Measurements from ENCODE around the gene UCHL3. TPM values are rescaled to one million over a fixed set of nuclear protein-coding genes. Genes with fewer than 3 reads are reported as not detected.

The UCHL3 gene
- total and polyA plus RNA-seq, 8 donors, result 13.1 to 21.0 (median 19.2) TPM

DNA sequence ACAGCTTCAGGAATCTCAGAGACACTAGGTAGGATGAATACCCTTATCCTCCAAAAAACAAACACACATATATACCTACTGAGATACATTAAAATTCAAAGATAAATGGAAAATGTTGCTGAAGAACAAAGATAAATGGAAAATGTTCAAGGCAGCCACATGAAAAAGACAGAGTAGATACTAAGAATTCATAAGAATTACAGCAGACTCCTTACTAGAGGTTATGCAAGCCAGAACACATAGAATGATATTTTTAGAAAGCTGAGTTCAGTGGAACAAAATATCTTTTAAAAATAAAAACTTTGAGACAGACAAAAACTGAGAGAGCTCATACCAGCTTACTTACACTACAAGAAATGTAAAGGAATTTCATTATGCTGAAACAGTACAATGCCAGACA lies 35.6 kb downstream of the UCHL3 start:
- FAIRE-seq (no peak), DNase-seq (no peak), ATAC-seq (no peak)
- no peaks in the 10 kb centered on the region for H3K27me3 ChIP-seq
- intact Hi-C loops (cut with DNase I), result no loop called here
- H3K27ac ChIP-seq, result no peak overlapping the region
- H3K4me3 ChIP-seq, result no peak overlapping the region
- H3K36me3 ChIP-seq, result no peaks in the 10 kb centered on the region
- H3K9me3 ChIP-seq, result no peaks in the 10 kb centered on the region
- no peaks in the 10 kb centered on the region for H3K4me1 ChIP-seq
- TF ChIP-seq, protein P1, sequence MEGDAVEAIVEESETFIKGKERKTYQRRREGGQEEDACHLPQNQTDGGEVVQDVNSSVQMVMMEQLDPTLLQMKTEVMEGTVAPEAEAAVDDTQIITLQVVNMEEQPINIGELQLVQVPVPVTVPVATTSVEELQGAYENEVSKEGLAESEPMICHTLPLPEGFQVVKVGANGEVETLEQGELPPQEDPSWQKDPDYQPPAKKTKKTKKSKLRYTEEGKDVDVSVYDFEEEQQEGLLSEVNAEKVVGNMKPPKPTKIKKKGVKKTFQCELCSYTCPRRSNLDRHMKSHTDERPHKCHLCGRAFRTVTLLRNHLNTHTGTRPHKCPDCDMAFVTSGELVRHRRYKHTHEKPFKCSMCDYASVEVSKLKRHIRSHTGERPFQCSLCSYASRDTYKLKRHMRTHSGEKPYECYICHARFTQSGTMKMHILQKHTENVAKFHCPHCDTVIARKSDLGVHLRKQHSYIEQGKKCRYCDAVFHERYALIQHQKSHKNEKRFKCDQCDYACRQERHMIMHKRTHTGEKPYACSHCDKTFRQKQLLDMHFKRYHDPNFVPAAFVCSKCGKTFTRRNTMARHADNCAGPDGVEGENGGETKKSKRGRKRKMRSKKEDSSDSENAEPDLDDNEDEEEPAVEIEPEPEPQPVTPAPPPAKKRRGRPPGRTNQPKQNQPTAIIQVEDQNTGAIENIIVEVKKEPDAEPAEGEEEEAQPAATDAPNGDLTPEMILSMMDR (IDR thresholded peaks at IDR 0.05), result no peak

DNA sequence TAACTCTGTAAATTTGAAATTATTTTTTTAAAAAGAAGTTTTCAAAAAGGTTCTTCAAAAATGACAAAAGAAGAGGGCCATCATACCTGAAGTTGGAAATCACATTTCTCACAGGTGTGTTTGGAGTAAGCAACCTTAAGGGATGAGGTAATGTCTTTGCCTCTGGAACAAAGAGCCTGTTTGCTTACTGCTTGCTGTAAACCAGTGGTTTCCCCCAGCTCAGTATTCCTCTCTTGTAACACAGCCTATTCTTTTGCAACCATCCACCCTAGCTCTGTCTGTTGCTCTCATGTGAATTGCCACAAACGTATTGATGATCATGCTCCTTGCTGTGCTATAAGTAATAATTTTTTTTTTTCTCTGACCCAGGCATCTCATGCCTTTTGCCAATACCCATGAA lies 38.1 kb downstream of the UCHL3 start:
- ATAC-seq (peak in 2 of 4 donors; percentile 53 to 70), DNase-seq (no peak), FAIRE-seq (no peak)
- intact Hi-C loops (cut with DNase I), result no loop called here
- no peaks in the 10 kb centered on the region for H3K27me3 ChIP-seq
- H3K9me3 ChIP-seq, result no peaks in the 10 kb centered on the region
- H3K4me1 ChIP-seq, result no peaks in the 10 kb centered on the region
- H3K36me3 ChIP-seq, result peaks cover 0 to 4% (median 0%) of the 10 kb centered on the region in 3 donors
- H3K4me3 ChIP-seq, result no peak overlapping the region
- H3K27ac ChIP-seq, result no peak overlapping the region
- WGBS, 2 donors, result 82 to 85% methylated on average over 1 of the region's 1 CpG
- TF ChIP-seq, protein P1 (IDR thresholded peaks at IDR 0.05), result no peak

DNA sequence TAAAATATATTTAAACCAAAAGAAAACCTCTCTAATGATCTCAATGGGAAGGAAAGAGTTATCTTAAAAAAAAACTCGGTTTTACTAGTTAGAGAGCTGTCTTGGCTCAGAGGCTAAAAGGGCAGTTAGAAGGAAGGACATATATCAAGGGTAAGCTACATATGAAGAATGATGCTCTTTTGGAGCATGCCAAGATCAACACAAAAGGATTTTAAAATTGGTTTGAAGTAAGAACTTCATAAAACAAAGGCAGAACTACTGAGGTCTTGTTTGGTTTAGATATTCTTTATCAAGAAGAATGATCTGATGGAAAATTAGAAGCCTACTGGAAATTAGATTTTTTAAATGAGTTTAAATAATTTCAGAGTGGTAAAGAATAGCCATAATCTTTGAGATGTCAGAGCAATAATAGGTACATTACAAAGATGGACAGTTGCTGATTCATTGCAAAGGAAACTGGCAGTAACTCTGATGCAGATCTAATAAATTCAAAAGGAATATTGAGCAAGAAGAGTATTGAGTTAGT lies 47.1 kb downstream of the UCHL3 start:
- DNase-seq (no peak), ATAC-seq (no peak), FAIRE-seq (no peak)
- no peaks in the 10 kb centered on the region for H3K9me3 ChIP-seq
- TF ChIP-seq, protein P1 (IDR thresholded peaks at IDR 0.05), result no peak
- no peak overlapping the region for H3K27ac ChIP-seq
- intact Hi-C loops (cut with DNase I), result no loop called here
- no peaks in the 10 kb centered on the region for H3K36me3 ChIP-seq
- 28 to 44% methylated on average over 1 of the region's 1 CpG for WGBS, 2 donors
- H3K4me1 ChIP-seq, result no peaks in the 10 kb centered on the region
- no peak overlapping the region for H3K4me3 ChIP-seq
- H3K27me3 ChIP-seq, result no peaks in the 10 kb centered on the region

DNA sequence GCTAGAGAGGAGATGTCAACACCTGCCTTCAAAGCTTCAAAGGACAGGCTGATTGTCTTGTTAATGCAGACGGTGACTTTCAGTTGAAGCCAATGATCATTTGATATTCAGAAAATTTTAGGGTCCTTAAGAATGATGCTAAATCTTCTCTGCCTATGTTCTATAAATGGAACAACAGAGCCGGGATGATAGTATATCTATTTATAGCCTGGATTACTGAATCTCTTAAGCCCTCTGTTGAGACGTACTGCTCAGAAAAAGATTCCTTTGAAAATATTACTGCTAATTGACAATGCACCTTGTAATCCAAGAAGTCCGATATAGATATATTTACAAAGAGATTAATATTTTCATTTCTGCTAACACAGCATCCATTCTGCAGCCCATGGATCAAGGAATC lies 50.8 kb downstream of the UCHL3 start:
- intact Hi-C loops (cut with DNase I), result no loop called here
- no peak overlapping the region for H3K4me3 ChIP-seq
- WGBS, 2 donors, result 60 to 77% methylated on average over 4 of the region's 4 CpGs
- no peaks in the 10 kb centered on the region for H3K9me3 ChIP-seq
- no peaks in the 10 kb centered on the region for H3K4me1 ChIP-seq
- H3K27me3 ChIP-seq, result no peaks in the 10 kb centered on the region
- no peak for DNase-seq
- TF ChIP-seq, protein P1 (IDR thresholded peaks at IDR 0.05), result no peak
- H3K36me3 ChIP-seq, result no peaks in the 10 kb centered on the region
- no peak for FAIRE-seq
- H3K27ac ChIP-seq, result no peak overlapping the region
- no peak for ATAC-seq

DNA sequence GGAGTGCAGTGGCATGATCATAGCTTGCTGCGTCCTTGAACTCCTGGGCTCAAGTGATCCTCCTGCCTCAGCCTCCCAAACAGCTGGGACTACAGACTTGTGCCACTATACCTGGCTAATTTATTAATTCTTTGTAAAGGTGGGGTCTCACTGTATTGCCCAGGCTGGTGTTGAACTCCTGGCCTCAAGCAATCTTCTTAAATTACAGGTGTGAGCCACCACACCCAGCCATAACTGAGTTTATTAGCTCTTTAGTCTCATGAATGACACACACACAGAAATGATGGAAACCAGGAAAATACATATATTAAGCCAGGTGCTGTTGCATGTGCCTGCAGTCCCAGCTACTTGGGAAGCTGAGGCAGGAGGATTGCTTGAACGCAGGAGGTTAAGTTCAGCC lies 53.4 kb downstream of the UCHL3 start:
- intact Hi-C loops (cut with DNase I), result no loop called here
- Histone ChIP-seq H3K9me3 (no peaks in the 10 kb centered on the region), H3K4me1 (no peaks in the 10 kb centered on the region), H3K4me3 (no peak overlapping the region), H3K36me3 (no peaks in the 10 kb centered on the region), H3K27ac (no peak overlapping the region), H3K27me3 (no peaks in the 10 kb centered on the region)
- no peak for FAIRE-seq
- WGBS, 2 donors, result 99 to 100% methylated on average over 2 of the region's 2 CpGs
- no peak for ATAC-seq
- TF ChIP-seq, protein P1 (IDR thresholded peaks at IDR 0.05), result no peak
- DNase-seq, result no peak
